IMR-90 (cell line): ENCODE data around the gene OR4F6.
"Not testable (repeated sequence)": the region's sequence is repeated elsewhere in the genome, so short reads cannot be mapped to it uniquely, and the experiment has no call there.

Experiments used
- BHLHE40 ChIP-seq: fragments of 150-350 bp; IDR thresholded peaks from 2 replicates; pipeline ENCODE4 v1.6.1; 2016; ENCODE audit warnings: mild to moderate bottlenecking, low read depth, low read length
- CTCF ChIP-seq: conservative IDR thresholded peaks from 2 replicates; pipeline ENCODE4 v1.5.1; 2012; ENCODE audit warnings: mild to moderate bottlenecking, low read depth, low read length, improper control_type of control experiment
- MAFK ChIP-seq: IDR thresholded peaks from 2 replicates; pipeline ENCODE4 v1.6.1; 2012; ENCODE audit warnings: low read depth, low read length, improper control_type of control experiment
- POLR2A ChIP-seq: IDR thresholded peaks from 2 replicates; pipeline ENCODE4 v1.6.1; 2012; ENCODE audit warnings: mild to moderate bottlenecking, low read depth, low read length
- RAD21 ChIP-seq: IDR thresholded peaks from 2 replicates; pipeline ENCODE4 v1.6.1; 2012; ENCODE audit warnings: low read length, improper control_type of control experiment
- RFX5 ChIP-seq: IDR thresholded peaks from 2 replicates; pipeline ENCODE4 v1.8.0; 2012; ENCODE audit warnings: low read depth, mild to moderate bottlenecking, low read length, moderate library complexity
- SMC3 ChIP-seq: fragments of 150-350 bp; IDR thresholded peaks from 2 replicates; pipeline ENCODE4 v1.6.1; 2016; ENCODE audit warnings: low read depth, mild to moderate bottlenecking, antibody characterized with exemption, low read length, moderate library complexity

GRCh38 chr15:101793981-101794380, 9.3 kb upstream of the OR4F6 start:
- TF ChIP-seq CTCF, POLR2A, SMC3, BHLHE40, RAD21, MAFK, RFX5: not testable (repeated sequence)
